GM23338 (cell line): ENCODE measurements around the gene RMND5B. TPM values are rescaled to one million over a fixed set of nuclear protein-coding genes. Genes with fewer than 3 reads are reported as not detected.

ENCODE experiments used
- ATAC-seq: fragments of 200-7000 bp; cut with Tn5 transposase; 3 replicates; pipeline ENCODE4 v1.9.1; 2020
- DNase-seq: peaks from one replicate; pipeline ENCODE4 v3.0.0-alpha.2; 2015; ENCODE audit warnings: low spot score
- H2AFZ ChIP-seq: fragments of 200-600 bp; sonication (generic); 2 replicates; pipeline ENCODE4 v1.8.0; 2016; ENCODE audit warnings: antibody characterized with exemption, mild to moderate bottlenecking, moderate library complexity
- H3F3A ChIP-seq: fragments of 200-600 bp; sonication (generic); replicated peaks from 2 replicates; pipeline ENCODE4 v1.8.0; 2017; ENCODE audit warnings: antibody characterized with exemption, mixed run types, low read depth
- H3K27ac ChIP-seq: fragments of 200-600 bp; sonication (generic); 2 replicates; pipeline ENCODE4 v1.6.1; 2016; ENCODE audit warnings: low read depth
- H3K27me3 ChIP-seq: fragments of 200-600 bp; sonication (generic); 2 replicates; pipeline ENCODE4 v1.8.0; 2016; ENCODE audit warnings: mild to moderate bottlenecking, mixed run types, moderate library complexity; ENCODE audit not compliant: insufficient read depth
- H3K36me3 ChIP-seq: fragments of 200-600 bp; sonication (generic); 2 replicates; pipeline ENCODE4 v1.8.0; 2016; ENCODE audit warnings: mild to moderate bottlenecking; ENCODE audit not compliant: insufficient read depth
- H3K4me1 ChIP-seq: fragments of 200-600 bp; sonication (generic); 2 replicates; pipeline ENCODE4 v1.8.0; 2016; ENCODE audit warnings: mild to moderate bottlenecking, moderate library complexity; ENCODE audit not compliant: insufficient read depth
- H3K4me2 ChIP-seq: fragments of 200-600 bp; sonication (generic); 2 replicates; pipeline ENCODE4 v1.7.1; 2017; ENCODE audit warnings: mixed run types
- H3K4me3 ChIP-seq: fragments of 200-600 bp; sonication (generic); 2 replicates; pipeline ENCODE4 v1.6.1; 2016; ENCODE audit warnings: mixed run types
- H3K79me2 ChIP-seq: fragments of 200-600 bp; sonication (generic); replicated peaks from 2 replicates; pipeline ENCODE4 v1.8.0; 2017; ENCODE audit warnings: mild to moderate bottlenecking; ENCODE audit not compliant: insufficient read depth
- H3K9me2 ChIP-seq: fragments of 200-600 bp; sonication (generic); 2 replicates; pipeline ENCODE4 v1.8.0; 2017; ENCODE audit not compliant: insufficient read depth
- H4K20me1 ChIP-seq: fragments of 200-600 bp; sonication (generic); replicated peaks from 2 replicates; pipeline ENCODE4 v1.8.0; 2017; ENCODE audit warnings: mild to moderate bottlenecking; ENCODE audit not compliant: insufficient read depth
- H3K27ac Mint-ChIP-seq: 2 replicates; pipeline ENCODE4 v1.8.0; 2020; ENCODE audit warnings: inconsistent platforms, mild to moderate bottlenecking, moderate library complexity, mixed read lengths
- H3K27me3 Mint-ChIP-seq: 3 replicates; pipeline ENCODE4 v1.8.0; 2022; ENCODE audit warnings: low read depth, mild to moderate bottlenecking, moderate library complexity, mixed read lengths, inconsistent platforms; ENCODE audit not compliant: insufficient read depth, poor library complexity
- H3K36me3 Mint-ChIP-seq: 3 replicates; pipeline ENCODE4 v1.8.0; 2021; ENCODE audit warnings: low read depth, mild to moderate bottlenecking, inconsistent platforms, moderate library complexity, mixed read lengths
- H3K4me1 Mint-ChIP-seq: 3 replicates; pipeline ENCODE4 v1.8.0; 2020; ENCODE audit warnings: mild to moderate bottlenecking, inconsistent platforms, mixed read lengths
- H3K4me3 Mint-ChIP-seq: 3 replicates; pipeline ENCODE4 v1.8.0; 2021; ENCODE audit warnings: moderate library complexity, mild to moderate bottlenecking, inconsistent platforms, mixed read lengths
- H3K9me3 Mint-ChIP-seq: 3 replicates; pipeline ENCODE4 v1.8.0; 2020; ENCODE audit warnings: moderate library complexity, mild to moderate bottlenecking, inconsistent platforms, mixed read lengths
- CREB1 ChIP-seq: fragments of 250-450 bp; sonication (Bioruptor Pico); IDR thresholded peaks from 2 replicates; pipeline ENCODE4 v1.5.0; 2020; ENCODE audit warnings: low read depth, mild to moderate bottlenecking, moderate library complexity
- CTCF ChIP-seq, 2 experiments: fragments of 200-600 bp in 1 of 2; sonication (generic) in 1 of 2; conservative IDR thresholded peaks; 2 replicates each; pipeline versions ENCODE4 v1.5.1 to v1.6.1; 2016 to 2017; ENCODE audit warnings: antibody characterized with exemption in 2 of 2, low read depth in 2 of 2, mild to moderate bottlenecking in 2 of 2, moderate library complexity in 1 of 2
- POLR2AphosphoS5 ChIP-seq: IDR thresholded peaks from 2 replicates; pipeline ENCODE4 v1.6.1; 2016; ENCODE audit warnings: antibody characterized with exemption, low read depth
- REST ChIP-seq: IDR thresholded peaks from one replicate; pipeline ENCODE4 v1.6.1; 2018; ENCODE audit warnings: antibody characterized with exemption; ENCODE audit not compliant: unreplicated experiment
- ZNF462 ChIP-seq: fragments of 250-450 bp; sonication (Bioruptor Pico); IDR thresholded peaks from 2 replicates; pipeline ENCODE4 v1.5.0; 2020; ENCODE audit warnings: mild to moderate bottlenecking, moderate library complexity
- polyA plus RNA-seq: library from polyadenylated mRNA; unstranded; fragments of >200 nt; fragmentation: Nextera tagmentation; extraction: Ambion mirVana; gene quantifications from 2 replicates; pipeline ENCODE4 v1.2.1, GENCODE V29; 2016
- total RNA-seq: library from RNA; depleted of rRNA; stranded (reverse); fragments of >200 nt; shearing (Covaris generic); gene quantifications from 2 replicates; pipeline ENCODE4 v1.2.3, GENCODE V29; 2014
- TF ChIP-seq, protein P1 (sequence below): IDR thresholded peaks from 2 replicates; pipeline ENCODE4 v1.6.1; 2016; ENCODE audit warnings: antibody characterized with exemption

RMND5B gene
- total and polyA plus RNA-seq, 2 experiments from 2014 or later, result 47.5 to 101 TPM

DNA sequence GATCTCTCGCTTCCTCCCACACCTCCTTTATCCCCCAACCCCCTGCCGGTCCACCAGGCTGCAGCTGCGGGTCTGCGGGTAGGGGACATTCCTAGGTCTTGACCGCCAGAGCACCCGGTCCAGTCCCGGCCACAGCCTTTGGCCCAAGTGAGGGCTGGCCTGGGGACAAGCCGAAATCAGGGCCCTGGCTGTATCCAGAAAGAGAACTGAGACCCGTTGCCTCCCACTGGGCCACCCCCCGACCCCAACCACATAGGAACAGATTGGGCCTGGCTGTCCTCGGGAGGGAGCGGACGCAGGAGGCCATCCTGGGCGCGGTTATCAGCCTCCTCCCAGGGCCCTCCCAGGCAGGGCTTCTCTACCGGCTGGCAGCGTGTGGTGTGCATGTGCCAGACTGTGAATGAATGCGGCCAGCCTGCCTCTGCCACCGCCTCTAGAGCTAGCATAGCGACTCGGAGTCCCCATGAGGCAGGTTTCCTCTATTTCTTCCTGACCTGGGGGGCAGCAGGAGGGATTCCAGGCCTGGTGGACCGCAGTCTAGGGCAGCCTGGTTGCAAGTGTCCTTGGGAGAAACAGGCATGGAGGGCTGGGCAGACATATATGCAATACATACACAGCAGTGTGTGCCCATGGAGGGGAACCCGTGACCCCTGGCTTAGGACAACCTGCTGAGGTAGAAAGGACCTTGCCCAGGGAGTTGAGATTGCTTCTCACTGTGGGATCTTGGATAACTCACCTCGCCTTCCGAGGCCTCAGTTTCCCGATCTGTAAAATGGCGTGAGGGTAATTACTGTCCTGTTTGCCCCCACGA, 16.3 kb upstream of the RMND5B start:
- Mint-ChIP-seq H3K27me3 (peaks cover 22% of the 10 kb centered on the region), H3K4me1 (peaks cover 43% of the 10 kb centered on the region), H3K27ac (peak overlapping the region; percentile 97), H3K36me3 (peaks cover 15% of the 10 kb centered on the region), H3K4me3 (peak overlapping the region; percentile 96), H3K9me3 (peaks cover 12% of the 10 kb centered on the region)
- Histone ChIP-seq H3K27me3 (no peaks in the 10 kb centered on the region), H4K20me1 (no peaks in the 10 kb centered on the region; the same call in 1 of the 2 replicates), H3K9me2 (no peaks in the 10 kb centered on the region), H3K79me2 (peaks cover 67% of the 10 kb centered on the region), H3K4me3 (peak overlapping the region; percentile 92), H3K36me3 (no peaks in the 10 kb centered on the region), H3F3A (peaks cover 19% of the 10 kb centered on the region), H3K4me2 (peak overlapping the region; percentile 97), H3K4me1 (peaks cover 34% of the 10 kb centered on the region), H2AFZ (no peak overlapping the region), H3K27ac (peak overlapping the region; percentile 99)
- peak; percentile 48 for DNase-seq
- TF ChIP-seq REST (no peak), CTCF (conservative IDR thresholded peaks at IDR 0.05; ENCODE audit: low read depth in 2 of 2) (no peak), POLR2AphosphoS5 (0 out of 2 replicates have a peak, but pooled peaks have one; percentile 7)
- TF ChIP-seq, protein P1, sequence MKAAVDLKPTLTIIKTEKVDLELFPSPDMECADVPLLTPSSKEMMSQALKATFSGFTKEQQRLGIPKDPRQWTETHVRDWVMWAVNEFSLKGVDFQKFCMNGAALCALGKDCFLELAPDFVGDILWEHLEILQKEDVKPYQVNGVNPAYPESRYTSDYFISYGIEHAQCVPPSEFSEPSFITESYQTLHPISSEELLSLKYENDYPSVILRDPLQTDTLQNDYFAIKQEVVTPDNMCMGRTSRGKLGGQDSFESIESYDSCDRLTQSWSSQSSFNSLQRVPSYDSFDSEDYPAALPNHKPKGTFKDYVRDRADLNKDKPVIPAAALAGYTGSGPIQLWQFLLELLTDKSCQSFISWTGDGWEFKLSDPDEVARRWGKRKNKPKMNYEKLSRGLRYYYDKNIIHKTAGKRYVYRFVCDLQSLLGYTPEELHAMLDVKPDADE, result no peak
- peak; percentile 9 for ATAC-seq

GRCh38 chr5:178115136-178115813, 15.5 kb upstream of the RMND5B start:
- no peaks in the 10 kb centered on the region for H3K9me2 ChIP-seq
- H3K27me3 Mint-ChIP-seq, result peaks cover 22% of the 10 kb centered on the region
- H3F3A ChIP-seq, result peaks cover 19% of the 10 kb centered on the region
- peak overlapping the region; percentile 97 for H3K27ac Mint-ChIP-seq
- peak overlapping the region; percentile 99 for H3K27ac ChIP-seq
- peaks cover 15% of the 10 kb centered on the region for H3K36me3 Mint-ChIP-seq
- ATAC-seq (peak; percentile 41), DNase-seq (peak; percentile 87)
- peak overlapping the region; percentile 92 for H3K4me3 ChIP-seq
- peak overlapping the region; percentile 96 for H3K4me3 Mint-ChIP-seq
- H3K4me1 ChIP-seq, result peaks cover 35% of the 10 kb centered on the region
- no peaks in the 10 kb centered on the region; the same call in 1 of the 2 replicates for H4K20me1 ChIP-seq
- H3K9me3 Mint-ChIP-seq, result peaks cover 12% of the 10 kb centered on the region
- peaks cover 43% of the 10 kb centered on the region for H3K4me1 Mint-ChIP-seq
- H3K4me2 ChIP-seq, result peak overlapping the region; percentile 97
- H2AFZ ChIP-seq, result no peak overlapping the region
- peaks cover 69% of the 10 kb centered on the region for H3K79me2 ChIP-seq
- H3K27me3 ChIP-seq, result no peaks in the 10 kb centered on the region
- no peaks in the 10 kb centered on the region for H3K36me3 ChIP-seq
- 0 out of 2 replicates have a peak, but pooled peaks have one; percentile 9 for TF ChIP-seq CREB1 (CRISPR knock-in tag)
- TF ChIP-seq ZNF462, result no peak
